GM12864 (cell line): ENCODE data around the gene PLXNB3.

Source experiments
- DNase-seq: peaks from one replicate; pipeline ENCODE4 v3.0.0-alpha.2; 2011; ENCODE audit warnings: low read depth
- H3K4me3 ChIP-seq: 2 replicates; pipeline ENCODE4 v1.5.1; 2011; ENCODE audit warnings: mild to moderate bottlenecking, low read depth, low read length, control low read depth
- TF ChIP-seq, protein P1 (sequence below): IDR thresholded peaks from 2 replicates; pipeline ENCODE4 v1.5.1; 2011; ENCODE audit warnings: low read depth, mild to moderate bottlenecking, moderate library complexity, low read length, control low read depth, inconsistent platforms; ENCODE audit errors: missing control alignments

PLXNB3 gene

DNA sequence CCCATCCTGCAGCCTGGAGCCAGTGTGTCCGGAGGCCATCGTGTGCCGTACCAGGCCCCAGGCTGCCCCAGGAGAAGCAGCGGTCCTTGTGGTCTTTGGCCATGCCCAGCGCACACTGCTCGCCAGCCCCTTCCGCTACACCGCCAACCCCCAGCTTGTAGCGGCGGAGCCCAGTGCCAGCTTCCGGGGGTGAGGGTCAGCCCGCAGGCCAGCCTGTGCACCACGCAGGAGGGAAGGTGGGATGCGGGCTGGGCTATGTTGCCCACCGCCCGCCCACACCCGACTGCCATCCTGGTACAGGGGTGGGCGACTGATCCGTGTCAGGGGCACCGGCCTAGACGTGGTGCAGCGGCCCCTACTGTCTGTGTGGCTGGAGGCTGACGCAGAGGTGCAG, 9.2 kb downstream of the PLXNB3 start:
- TF ChIP-seq, protein P1, sequence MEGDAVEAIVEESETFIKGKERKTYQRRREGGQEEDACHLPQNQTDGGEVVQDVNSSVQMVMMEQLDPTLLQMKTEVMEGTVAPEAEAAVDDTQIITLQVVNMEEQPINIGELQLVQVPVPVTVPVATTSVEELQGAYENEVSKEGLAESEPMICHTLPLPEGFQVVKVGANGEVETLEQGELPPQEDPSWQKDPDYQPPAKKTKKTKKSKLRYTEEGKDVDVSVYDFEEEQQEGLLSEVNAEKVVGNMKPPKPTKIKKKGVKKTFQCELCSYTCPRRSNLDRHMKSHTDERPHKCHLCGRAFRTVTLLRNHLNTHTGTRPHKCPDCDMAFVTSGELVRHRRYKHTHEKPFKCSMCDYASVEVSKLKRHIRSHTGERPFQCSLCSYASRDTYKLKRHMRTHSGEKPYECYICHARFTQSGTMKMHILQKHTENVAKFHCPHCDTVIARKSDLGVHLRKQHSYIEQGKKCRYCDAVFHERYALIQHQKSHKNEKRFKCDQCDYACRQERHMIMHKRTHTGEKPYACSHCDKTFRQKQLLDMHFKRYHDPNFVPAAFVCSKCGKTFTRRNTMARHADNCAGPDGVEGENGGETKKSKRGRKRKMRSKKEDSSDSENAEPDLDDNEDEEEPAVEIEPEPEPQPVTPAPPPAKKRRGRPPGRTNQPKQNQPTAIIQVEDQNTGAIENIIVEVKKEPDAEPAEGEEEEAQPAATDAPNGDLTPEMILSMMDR, result no peak
- no peak overlapping the region for H3K4me3 ChIP-seq
- no peak for DNase-seq

DNA sequence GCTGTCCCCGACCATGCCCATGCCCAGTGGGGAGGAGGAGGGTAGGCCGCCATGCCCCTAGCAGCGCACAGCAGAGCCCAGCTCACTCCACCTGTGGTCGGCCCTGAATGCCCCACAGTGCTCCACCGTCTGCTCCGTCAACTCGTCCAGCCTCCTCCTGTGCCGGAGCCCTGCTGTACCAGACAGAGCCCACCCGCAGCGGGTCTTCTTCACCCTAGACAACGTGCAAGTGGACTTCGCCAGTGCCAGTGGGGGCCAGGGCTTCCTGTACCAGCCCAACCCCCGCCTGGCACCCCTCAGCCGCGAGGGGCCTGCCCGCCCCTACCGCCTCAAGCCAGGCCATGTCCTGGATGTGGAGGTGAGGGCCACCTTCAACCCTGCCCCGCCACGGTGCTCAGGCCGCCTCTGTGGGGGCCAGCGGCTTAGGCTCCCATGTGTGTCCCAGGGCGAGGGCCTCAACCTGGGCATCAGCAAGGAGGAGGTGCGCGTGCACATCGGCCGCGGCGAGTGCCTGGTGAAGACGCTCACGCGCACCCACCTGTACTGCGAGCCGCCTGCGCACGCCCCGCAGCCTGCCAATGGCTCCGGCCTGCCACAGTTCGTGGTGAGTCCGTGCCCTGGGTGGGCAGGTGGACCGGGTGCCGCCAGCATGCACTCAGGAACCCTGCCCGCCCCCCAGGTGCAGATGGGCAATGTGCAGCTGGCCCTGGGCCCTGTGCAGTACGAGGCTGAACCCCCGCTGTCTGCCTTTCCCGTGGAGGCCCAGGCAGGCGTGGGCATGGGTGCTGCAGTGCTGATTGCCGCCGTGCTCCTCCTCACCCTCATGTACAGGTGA, 9.9 kb downstream of the PLXNB3 start:
- no peak for DNase-seq
- TF ChIP-seq, protein P1, result no peak
- no peak overlapping the region for H3K4me3 ChIP-seq

DNA sequence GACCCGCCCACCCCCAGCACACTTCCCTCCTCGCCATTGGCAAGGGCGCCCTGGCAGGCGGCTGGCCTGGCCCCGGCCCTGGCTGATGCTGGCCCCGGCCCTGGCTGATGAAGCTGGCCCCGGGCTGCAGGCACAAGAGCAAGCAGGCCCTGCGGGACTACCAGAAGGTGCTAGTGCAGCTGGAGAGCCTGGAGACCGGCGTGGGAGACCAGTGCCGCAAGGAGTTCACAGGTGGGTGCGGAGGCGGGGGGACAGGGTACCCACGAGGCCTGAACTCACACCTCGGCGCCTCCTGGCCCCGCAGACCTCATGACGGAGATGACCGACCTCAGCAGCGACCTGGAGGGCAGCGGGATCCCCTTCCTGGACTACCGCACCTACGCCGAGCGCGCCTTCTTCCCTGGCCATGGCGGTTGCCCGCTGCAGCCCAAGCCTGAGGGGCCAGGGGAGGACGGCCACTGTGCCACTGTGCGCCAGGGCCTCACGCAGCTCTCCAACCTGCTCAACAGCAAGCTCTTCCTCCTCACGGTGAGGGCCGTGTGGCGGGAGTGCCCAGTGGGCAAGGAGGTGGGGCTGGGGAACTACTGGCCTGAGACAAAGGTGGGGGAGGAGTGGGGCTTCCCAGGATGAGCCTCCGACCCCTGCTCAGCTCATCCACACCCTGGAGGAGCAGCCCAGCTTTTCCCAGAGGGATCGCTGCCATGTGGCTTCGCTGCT, 10.7 kb downstream of the PLXNB3 start:
- no peak for DNase-seq
- no peak overlapping the region for H3K4me3 ChIP-seq
- TF ChIP-seq, protein P1, result no peak

DNA sequence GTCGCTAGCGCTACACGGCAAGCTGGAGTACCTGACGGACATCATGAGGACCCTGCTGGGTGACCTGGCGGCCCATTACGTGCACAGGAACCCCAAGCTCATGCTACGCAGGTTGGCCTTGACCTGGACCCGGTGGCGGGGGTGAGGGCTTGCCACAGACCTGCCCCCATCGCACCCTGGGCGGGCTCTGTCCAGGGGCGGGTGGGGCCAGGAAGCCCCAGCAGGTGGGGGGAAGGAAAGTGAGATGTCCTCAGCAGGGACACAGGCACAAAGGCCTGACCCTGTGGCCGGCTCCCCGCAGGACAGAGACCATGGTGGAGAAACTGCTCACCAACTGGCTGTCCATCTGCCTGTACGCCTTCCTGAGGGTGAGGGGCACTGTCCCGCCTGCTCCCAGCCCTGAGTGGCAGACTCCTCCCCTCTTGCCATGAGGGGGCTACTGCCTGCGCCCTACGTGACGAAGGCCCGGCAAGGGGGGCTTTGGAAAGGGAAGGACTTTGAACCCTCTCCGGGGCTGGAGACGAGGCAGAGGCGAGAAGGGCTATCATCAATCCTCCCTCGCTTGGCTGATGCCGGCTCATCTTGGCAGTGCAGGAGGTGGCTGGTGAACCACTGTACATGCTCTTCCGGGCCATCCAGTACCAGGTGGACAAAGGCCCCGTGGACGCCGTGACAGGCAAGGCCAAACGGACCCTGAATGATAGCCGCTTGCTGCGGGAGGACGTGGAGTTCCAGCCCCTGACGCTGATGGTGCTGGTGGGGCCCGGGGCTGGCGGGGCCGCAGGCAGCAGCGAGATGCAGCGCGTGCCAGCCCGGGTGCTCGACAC, 11.5 kb downstream of the PLXNB3 start:
- no peak for DNase-seq
- TF ChIP-seq, protein P1, result no peak
- no peak overlapping the region for H3K4me3 ChIP-seq

DNA sequence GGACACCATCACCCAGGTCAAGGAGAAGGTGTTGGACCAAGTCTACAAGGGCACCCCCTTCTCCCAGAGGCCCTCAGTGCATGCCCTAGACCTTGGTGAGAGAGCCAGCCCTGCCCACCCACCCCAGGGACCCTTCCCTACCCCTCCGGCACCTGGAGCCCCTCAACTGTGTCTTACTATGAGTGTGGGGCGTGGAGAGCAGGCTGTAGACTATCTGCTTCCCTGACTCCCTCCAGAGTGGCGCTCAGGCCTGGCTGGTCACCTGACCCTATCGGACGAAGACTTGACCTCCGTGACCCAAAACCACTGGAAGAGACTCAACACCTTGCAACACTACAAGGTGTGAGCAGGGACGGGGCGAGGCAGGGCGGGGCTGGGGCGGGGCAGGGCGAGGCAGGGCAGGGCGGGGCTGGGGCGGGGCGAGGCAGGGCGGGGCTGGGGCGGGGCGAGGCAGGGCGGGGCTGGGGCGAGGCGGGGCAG, 12.1 kb downstream of the PLXNB3 start:
- DNase-seq, result no peak
- TF ChIP-seq, protein P1, result no peak

DNA sequence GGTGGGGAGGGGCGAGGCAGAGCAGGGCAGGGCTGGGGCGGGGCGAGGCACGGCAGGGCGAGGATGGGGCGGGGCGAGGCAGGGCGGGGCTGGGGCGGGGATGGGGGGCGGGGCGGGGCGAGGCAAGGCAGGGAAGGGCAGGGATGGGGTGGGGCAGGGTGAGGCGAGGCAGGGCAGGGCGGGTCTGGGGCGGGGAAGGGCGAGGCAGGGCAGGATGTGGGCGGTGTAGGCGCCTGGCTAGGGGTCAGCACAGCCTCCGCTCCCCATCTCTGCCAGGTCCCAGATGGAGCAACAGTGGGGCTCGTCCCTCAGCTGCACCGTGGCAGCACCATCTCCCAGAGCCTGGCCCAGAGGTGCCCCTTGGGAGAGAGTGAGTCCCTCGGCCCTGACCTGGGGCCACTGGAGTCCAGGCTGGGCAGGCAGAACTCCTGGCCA, 12.6 kb downstream of the PLXNB3 start:
- no peak overlapping the region for H3K4me3 ChIP-seq
- DNase-seq, result no peak
- TF ChIP-seq, protein P1, result no peak

More for the DNA sequence above, 12.1 kb downstream of the PLXNB3 start:
- H3K4me3 ChIP-seq, result no peak overlapping the region
